WTC11 (cell line): ENCODE measurements around the gene FBXL4. TPM values are rescaled to one million over a fixed set of nuclear protein-coding genes. Genes with fewer than 3 reads are reported as not detected.
A peak's percentile ranks its signal among the peaks of the same experiment; 100 is the strongest.

Experiments
- ATAC-seq: fragments of 200-7000 bp; cut with Tn5 transposase; 2 replicates; pipeline ENCODE4 v1.10.0; 2021; ENCODE audit warnings: mild to moderate bottlenecking, moderate library complexity
- CTCF ChIA-PET: fragments of 300-600 bp; sonication (Branson Sonifier 250); formaldehyde crosslinking; loops from one replicate; lab custom pipeline; 2021; ENCODE audit warnings: antibody characterized with exemption; lab: Charles Lee
- POLR2A ChIA-PET: fragments of 350-600 bp; sonication (Branson Sonifier 250); formaldehyde crosslinking; loops from one replicate; lab custom pipeline; 2021; ENCODE audit warnings: antibody characterized with exemption; lab: Charles Lee
- DNase-seq: peaks from one replicate; pipeline ENCODE4 v3.0.0; 2021; ENCODE audit warnings: low spot score
- H3K27ac Mint-ChIP-seq: 2 replicates; pipeline ENCODE4 v1.8.0; 2021; ENCODE audit warnings: mixed read lengths
- H3K27me3 Mint-ChIP-seq: 2 replicates; pipeline ENCODE4 v1.8.0; 2021; ENCODE audit warnings: low read depth, mild to moderate bottlenecking, moderate library complexity, mixed read lengths
- H3K36me3 Mint-ChIP-seq: 2 replicates; pipeline ENCODE4 v1.8.0; 2021; ENCODE audit warnings: mixed read lengths
- H3K4me1 Mint-ChIP-seq: 2 replicates; pipeline ENCODE4 v1.8.0; 2022; ENCODE audit warnings: mixed read lengths
- H3K4me3 Mint-ChIP-seq: 2 replicates; pipeline ENCODE4 v1.8.0; 2021; ENCODE audit warnings: mild to moderate bottlenecking, moderate library complexity, mixed read lengths
- H3K9me3 Mint-ChIP-seq: 2 replicates; pipeline ENCODE4 v1.8.0; 2021; ENCODE audit warnings: mixed read lengths
- ATF1 ChIP-seq: sonication (generic); formaldehyde crosslinking; IDR thresholded peaks from 2 replicates; pipeline ENCODE4 v1.8.1; 2023; ENCODE audit warnings: mild to moderate bottlenecking, moderate library complexity, missing genetic modification reagents
- ETV6 ChIP-seq: sonication (generic); formaldehyde crosslinking; IDR thresholded peaks from 2 replicates; pipeline ENCODE4 v1.8.1; 2022; ENCODE audit warnings: mild to moderate bottlenecking, missing genetic modification reagents
- FOXK1 ChIP-seq: sonication (generic); formaldehyde crosslinking; IDR thresholded peaks from 2 replicates; pipeline ENCODE4 v1.8.0; 2022; ENCODE audit warnings: mild to moderate bottlenecking, moderate library complexity, missing genetic modification reagents
- FOXP1 ChIP-seq: sonication (generic); formaldehyde crosslinking; IDR thresholded peaks from 2 replicates; pipeline ENCODE4 v1.8.0; 2022; ENCODE audit warnings: missing genetic modification reagents, mild to moderate bottlenecking, moderate library complexity, borderline replicate concordance
- GTF2I ChIP-seq: fragments of 250-450 bp; sonication (Bioruptor Pico); conservative IDR thresholded peaks from 2 replicates; pipeline ENCODE4 v1.4.0; 2021; ENCODE audit warnings: mild to moderate bottlenecking
- JUN ChIP-seq: sonication (generic); formaldehyde crosslinking; IDR thresholded peaks from 2 replicates; pipeline ENCODE4 v1.8.0; 2023; ENCODE audit warnings: mild to moderate bottlenecking, missing genetic modification reagents
- MYBL2 ChIP-seq: sonication (generic); formaldehyde crosslinking; IDR thresholded peaks from 2 replicates; pipeline ENCODE4 v1.8.1; 2023; ENCODE audit warnings: mild to moderate bottlenecking, moderate library complexity, missing genetic modification reagents
- NFYB ChIP-seq: sonication (generic); formaldehyde crosslinking; conservative IDR thresholded peaks from 2 replicates; pipeline ENCODE4 v1.8.0; 2022; ENCODE audit warnings: low read depth, missing genetic modification reagents
- RORB ChIP-seq: fragments of 250-450 bp; sonication (Bioruptor Pico); IDR thresholded peaks from 2 replicates; pipeline ENCODE4 v1.9.0; 2021; ENCODE audit warnings: mild to moderate bottlenecking
- TEAD4 ChIP-seq: sonication (generic); formaldehyde crosslinking; IDR thresholded peaks from 2 replicates; pipeline ENCODE4 v1.8.0; 2022; ENCODE audit warnings: mild to moderate bottlenecking, missing genetic modification reagents
- ZBTB21 ChIP-seq: sonication (generic); formaldehyde crosslinking; IDR thresholded peaks from 2 replicates; pipeline ENCODE4 v1.8.1; 2023; ENCODE audit warnings: mild to moderate bottlenecking, missing genetic modification reagents, borderline replicate concordance
- ZNF219 ChIP-seq: sonication (generic); formaldehyde crosslinking; IDR thresholded peaks from 2 replicates; pipeline ENCODE4 v1.8.0; 2023; ENCODE audit warnings: missing genetic modification reagents, mild to moderate bottlenecking, borderline replicate concordance
- ZNF396 ChIP-seq: fragments of 250-450 bp; sonication (Bioruptor Pico); IDR thresholded peaks from 2 replicates; pipeline ENCODE4 v1.8.0; 2021; ENCODE audit warnings: mild to moderate bottlenecking, moderate library complexity, borderline replicate concordance
- ZNF671 ChIP-seq: fragments of 250-450 bp; sonication (Bioruptor Pico); IDR thresholded peaks from 2 replicates; pipeline ENCODE4 v1.8.0; 2021; ENCODE audit warnings: mild to moderate bottlenecking
- total RNA-seq: library from RNA; stranded (reverse); gene quantifications from 3 replicates; pipeline ENCODE4 v1.2.3, GENCODE V29; 2021
- TF ChIP-seq, protein P1 (sequence below): sonication (generic); formaldehyde crosslinking; IDR thresholded peaks from 2 replicates; pipeline ENCODE4 v1.8.1; 2023; ENCODE audit warnings: mild to moderate bottlenecking, missing genetic modification reagents
- TF ChIP-seq, protein P2 (sequence below): sonication (generic); formaldehyde crosslinking; IDR thresholded peaks from 2 replicates; pipeline ENCODE4 v1.8.0; 2022; ENCODE audit warnings: mild to moderate bottlenecking, missing genetic modification reagents
- TF ChIP-seq, protein P3 (sequence below): sonication (generic); formaldehyde crosslinking; IDR thresholded peaks from 2 replicates; pipeline ENCODE4 v1.8.0; 2023; ENCODE audit warnings: missing genetic modification reagents, mild to moderate bottlenecking, borderline replicate concordance
- TF ChIP-seq, protein P4 (sequence below): sonication (generic); formaldehyde crosslinking; IDR thresholded peaks from 2 replicates; pipeline ENCODE4 v1.8.0; 2022; ENCODE audit warnings: mild to moderate bottlenecking, missing genetic modification reagents
- TF ChIP-seq, protein P5 (sequence below): fragments of 250-450 bp; sonication (Bioruptor Pico); IDR thresholded peaks from 2 replicates; pipeline ENCODE4 v1.8.0; 2021; ENCODE audit warnings: mild to moderate bottlenecking
- TF ChIP-seq, protein P6 (sequence below): fragments of 250-450 bp; sonication (Bioruptor Pico); conservative IDR thresholded peaks from 2 replicates; pipeline ENCODE4 v1.9.0; 2021; ENCODE audit warnings: mild to moderate bottlenecking

The FBXL4 gene
- total RNA-seq, 1 experiment from 2014 or later = 10.3 TPM

DNA sequence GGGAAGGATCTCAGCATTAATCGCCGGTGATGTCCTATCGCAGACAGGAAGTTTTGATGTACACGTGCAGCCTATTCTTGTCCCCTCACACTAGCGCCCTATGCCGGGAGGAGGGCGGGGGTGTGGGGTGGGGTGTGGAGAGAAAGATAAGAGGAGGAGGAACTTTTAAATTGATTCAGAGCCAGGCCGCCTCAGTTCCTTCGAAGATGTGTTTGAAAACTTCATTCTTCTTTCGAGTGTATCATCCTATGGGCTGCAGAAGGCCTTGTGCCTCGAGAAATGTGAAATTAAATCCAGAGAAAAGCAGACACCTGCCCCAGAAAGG is 115.8 kb downstream of the FBXL4 start:
- Mint-ChIP-seq H3K27ac (no peak overlapping the region), H3K4me1 (peaks cover 59% of the 10 kb centered on the region), H3K27me3 (peaks cover 97% of the 10 kb centered on the region), H3K4me3 (peak overlapping the region; percentile 69), H3K9me3 (no peaks in the 10 kb centered on the region), H3K36me3 (no peaks in the 10 kb centered on the region)
- TF ChIP-seq ATF1 (CRISPR knock-in tag) = no peak
- TF ChIP-seq MYBL2 (CRISPR knock-in tag) = no peak
- no peak for TF ChIP-seq JUN (CRISPR knock-in tag)
- no peak for TF ChIP-seq FOXP1 (CRISPR knock-in tag)
- no peak for TF ChIP-seq ETV6 (CRISPR knock-in tag)
- TF ChIP-seq, protein P1, sequence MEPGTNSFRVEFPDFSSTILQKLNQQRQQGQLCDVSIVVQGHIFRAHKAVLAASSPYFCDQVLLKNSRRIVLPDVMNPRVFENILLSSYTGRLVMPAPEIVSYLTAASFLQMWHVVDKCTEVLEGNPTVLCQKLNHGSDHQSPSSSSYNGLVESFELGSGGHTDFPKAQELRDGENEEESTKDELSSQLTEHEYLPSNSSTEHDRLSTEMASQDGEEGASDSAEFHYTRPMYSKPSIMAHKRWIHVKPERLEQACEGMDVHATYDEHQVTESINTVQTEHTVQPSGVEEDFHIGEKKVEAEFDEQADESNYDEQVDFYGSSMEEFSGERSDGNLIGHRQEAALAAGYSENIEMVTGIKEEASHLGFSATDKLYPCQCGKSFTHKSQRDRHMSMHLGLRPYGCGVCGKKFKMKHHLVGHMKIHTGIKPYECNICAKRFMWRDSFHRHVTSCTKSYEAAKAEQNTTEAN (CRISPR knock-in tag) = no peak
- ChIA-PET CTCF (interaction anchor here (0.8 to 1.5 kb wide), 6 partner anchors 11 to 1391 kb away, joined by 3 to 6 read pairs (median 4); no protein-coding TSS in a partner anchor), POLR2A (no interaction called here)
- DNase-seq = no peak
- no peak for ATAC-seq

DNA sequence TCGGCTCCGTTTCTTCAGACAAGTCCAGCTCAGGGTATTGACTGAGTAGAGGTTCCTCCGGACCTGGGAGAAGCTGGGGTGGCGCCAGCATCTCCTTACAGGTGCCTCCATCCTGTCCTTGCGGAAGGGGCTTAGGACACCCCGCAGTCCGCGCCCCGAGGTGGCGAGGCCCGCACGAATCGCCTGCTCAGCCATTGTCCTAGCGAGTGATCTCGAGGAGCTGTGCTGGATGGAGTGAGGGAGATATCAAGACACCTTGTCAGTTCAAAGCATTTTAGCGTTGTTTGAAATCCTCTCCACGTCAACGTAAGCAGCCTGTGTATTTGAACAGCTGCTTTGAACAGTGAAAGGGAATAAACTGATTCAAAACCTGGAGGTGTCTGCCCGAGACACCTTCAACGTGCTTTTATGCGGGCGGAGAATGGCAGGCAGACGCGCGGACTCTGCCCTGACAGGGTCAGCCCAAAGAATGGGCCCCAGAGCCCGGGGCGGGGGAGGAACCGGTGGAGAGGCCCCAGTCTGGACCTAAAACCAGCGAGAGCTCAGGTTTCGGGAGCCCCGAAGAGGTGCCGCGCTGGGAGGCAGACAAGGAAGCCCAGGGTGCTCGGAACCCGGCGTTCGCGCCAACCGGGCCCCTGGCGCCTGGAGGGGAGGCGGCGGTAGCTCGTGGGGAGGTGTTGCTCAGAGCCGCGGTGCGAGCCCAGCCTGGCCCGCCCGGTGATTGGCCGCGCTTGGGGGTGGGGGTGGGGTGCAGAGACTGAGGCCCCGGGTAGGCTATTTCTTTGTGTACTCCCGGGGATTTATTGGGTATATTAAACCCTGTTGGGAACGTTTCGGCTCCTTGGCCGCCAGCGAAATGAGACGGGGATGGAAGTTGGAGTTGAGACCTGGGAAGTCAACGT is 116.4 kb downstream of the FBXL4 start:
- ATAC-seq = no peak; the same call in 1 of the 2 replicates
- Mint-ChIP-seq H3K27me3 (peaks cover 97% of the 10 kb centered on the region), H3K27ac (no peak overlapping the region), H3K4me3 (peak overlapping the region; percentile 69)
- TF ChIP-seq ZNF396 (CRISPR knock-in tag) (no peak), FOXK1 (no peak)
- TF ChIP-seq, protein P2, sequence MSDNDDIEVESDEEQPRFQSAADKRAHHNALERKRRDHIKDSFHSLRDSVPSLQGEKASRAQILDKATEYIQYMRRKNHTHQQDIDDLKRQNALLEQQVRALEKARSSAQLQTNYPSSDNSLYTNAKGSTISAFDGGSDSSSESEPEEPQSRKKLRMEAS (CRISPR knock-in tag) = no peak
- TF ChIP-seq, all 79 proteins: peak for 0
- CTCF ChIA-PET = interaction anchor here (0.8 to 1.5 kb wide), 4 partner anchors 12 to 1391 kb away, joined by 3 to 6 read pairs (median 5); no protein-coding TSS in a partner anchor
- peaks cover 60% of the 10 kb centered on the region for H3K4me1 Mint-ChIP-seq
- DNase-seq = peak; percentile 56
- no peaks in the 10 kb centered on the region for H3K36me3 Mint-ChIP-seq
- POLR2A ChIA-PET = interaction anchor here (0.7 kb wide), 2 partner anchors 173 to 1237 kb away, joined by 3 to 5 read pairs; no protein-coding TSS in a partner anchor
- H3K9me3 Mint-ChIP-seq = no peaks in the 10 kb centered on the region

DNA sequence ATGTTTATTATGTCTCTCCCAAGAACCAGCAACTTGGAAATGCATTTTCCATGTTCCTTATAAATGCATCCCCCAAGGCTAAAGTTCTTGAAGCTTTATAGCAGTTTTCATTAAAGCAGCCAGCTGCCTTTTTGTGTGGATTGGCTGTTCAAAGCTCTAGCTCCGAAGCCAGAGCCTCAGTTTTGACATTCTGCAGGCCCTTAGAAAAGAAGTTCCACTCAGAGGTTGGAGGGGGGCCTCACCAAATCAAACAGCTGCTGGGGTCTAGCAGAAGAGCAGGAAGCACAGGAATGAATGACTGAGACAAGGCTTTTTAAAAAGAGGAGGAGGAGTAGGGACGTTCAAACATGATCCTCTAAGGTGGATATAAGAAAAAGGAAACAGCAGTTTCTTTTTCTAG is 117.6 kb downstream of the FBXL4 start:
- peaks cover 97% of the 10 kb centered on the region for H3K27me3 Mint-ChIP-seq
- H3K4me1 Mint-ChIP-seq = peaks cover 66% of the 10 kb centered on the region
- ChIA-PET POLR2A (no interaction called here), CTCF (no interaction called here)
- no peaks in the 10 kb centered on the region for H3K9me3 Mint-ChIP-seq
- no peak overlapping the region for H3K27ac Mint-ChIP-seq
- DNase-seq (no peak), ATAC-seq (no peak)
- no peaks in the 10 kb centered on the region for H3K36me3 Mint-ChIP-seq
- no peak overlapping the region for H3K4me3 Mint-ChIP-seq
- no peak for TF ChIP-seq TEAD4 (CRISPR knock-in tag)
- TF ChIP-seq, protein P3, sequence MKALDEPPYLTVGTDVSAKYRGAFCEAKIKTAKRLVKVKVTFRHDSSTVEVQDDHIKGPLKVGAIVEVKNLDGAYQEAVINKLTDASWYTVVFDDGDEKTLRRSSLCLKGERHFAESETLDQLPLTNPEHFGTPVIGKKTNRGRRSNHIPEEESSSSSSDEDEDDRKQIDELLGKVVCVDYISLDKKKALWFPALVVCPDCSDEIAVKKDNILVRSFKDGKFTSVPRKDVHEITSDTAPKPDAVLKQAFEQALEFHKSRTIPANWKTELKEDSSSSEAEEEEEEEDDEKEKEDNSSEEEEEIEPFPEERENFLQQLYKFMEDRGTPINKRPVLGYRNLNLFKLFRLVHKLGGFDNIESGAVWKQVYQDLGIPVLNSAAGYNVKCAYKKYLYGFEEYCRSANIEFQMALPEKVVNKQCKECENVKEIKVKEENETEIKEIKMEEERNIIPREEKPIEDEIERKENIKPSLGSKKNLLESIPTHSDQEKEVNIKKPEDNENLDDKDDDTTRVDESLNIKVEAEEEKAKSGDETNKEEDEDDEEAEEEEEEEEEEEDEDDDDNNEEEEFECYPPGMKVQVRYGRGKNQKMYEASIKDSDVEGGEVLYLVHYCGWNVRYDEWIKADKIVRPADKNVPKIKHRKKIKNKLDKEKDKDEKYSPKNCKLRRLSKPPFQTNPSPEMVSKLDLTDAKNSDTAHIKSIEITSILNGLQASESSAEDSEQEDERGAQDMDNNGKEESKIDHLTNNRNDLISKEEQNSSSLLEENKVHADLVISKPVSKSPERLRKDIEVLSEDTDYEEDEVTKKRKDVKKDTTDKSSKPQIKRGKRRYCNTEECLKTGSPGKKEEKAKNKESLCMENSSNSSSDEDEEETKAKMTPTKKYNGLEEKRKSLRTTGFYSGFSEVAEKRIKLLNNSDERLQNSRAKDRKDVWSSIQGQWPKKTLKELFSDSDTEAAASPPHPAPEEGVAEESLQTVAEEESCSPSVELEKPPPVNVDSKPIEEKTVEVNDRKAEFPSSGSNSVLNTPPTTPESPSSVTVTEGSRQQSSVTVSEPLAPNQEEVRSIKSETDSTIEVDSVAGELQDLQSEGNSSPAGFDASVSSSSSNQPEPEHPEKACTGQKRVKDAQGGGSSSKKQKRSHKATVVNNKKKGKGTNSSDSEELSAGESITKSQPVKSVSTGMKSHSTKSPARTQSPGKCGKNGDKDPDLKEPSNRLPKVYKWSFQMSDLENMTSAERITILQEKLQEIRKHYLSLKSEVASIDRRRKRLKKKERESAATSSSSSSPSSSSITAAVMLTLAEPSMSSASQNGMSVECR (CRISPR knock-in tag) = no peak
- TF ChIP-seq, protein P4, sequence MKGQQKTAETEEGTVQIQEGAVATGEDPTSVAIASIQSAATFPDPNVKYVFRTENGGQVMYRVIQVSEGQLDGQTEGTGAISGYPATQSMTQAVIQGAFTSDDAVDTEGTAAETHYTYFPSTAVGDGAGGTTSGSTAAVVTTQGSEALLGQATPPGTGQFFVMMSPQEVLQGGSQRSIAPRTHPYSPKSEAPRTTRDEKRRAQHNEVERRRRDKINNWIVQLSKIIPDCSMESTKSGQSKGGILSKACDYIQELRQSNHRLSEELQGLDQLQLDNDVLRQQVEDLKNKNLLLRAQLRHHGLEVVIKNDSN (CRISPR knock-in tag) = no peak
- TF ChIP-seq, protein P5, sequence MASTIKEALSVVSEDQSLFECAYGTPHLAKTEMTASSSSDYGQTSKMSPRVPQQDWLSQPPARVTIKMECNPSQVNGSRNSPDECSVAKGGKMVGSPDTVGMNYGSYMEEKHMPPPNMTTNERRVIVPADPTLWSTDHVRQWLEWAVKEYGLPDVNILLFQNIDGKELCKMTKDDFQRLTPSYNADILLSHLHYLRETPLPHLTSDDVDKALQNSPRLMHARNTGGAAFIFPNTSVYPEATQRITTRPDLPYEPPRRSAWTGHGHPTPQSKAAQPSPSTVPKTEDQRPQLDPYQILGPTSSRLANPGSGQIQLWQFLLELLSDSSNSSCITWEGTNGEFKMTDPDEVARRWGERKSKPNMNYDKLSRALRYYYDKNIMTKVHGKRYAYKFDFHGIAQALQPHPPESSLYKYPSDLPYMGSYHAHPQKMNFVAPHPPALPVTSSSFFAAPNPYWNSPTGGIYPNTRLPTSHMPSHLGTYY = no peak
- no peak for TF ChIP-seq ZNF219 (CRISPR knock-in tag)
- TF ChIP-seq, protein P6, sequence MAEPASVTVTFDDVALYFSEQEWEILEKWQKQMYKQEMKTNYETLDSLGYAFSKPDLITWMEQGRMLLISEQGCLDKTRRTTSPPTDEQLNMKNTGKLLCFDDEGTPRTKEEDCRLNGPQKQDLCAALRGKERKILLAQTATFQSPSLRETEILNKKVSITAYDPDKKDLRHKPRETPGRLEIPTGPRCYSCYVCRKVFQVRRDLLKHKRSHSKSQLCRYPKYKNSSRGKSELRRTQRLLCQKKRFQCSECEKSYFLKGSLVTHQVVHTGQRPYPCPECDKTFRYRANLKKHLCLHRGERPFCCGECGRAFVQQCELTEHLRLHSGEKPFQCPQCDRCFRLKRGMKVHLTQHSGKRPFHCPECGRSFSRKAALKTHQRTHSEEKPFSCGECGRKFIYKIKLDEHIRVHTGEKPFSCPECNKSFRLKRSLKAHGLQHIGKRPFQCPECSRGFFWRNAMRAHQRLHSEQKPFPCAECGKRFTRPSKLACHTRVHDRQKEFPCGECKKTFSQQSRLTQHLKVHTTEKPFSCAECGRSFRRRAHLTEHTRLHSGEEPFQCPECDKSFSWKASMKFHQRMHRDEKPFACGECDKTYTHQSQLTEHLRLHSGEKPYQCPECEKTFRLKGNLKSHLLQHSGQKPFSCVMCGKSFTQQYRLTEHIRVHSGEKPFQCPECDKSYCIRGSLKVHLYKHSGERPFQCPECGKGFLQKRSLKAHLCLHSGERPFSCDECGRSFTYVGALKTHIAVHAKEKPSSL = no peak
- TF ChIP-seq ZNF671 (CRISPR knock-in tag) = no peak
- no peak for TF ChIP-seq FOXK1
- no peak for TF ChIP-seq ZBTB21
- no peak for TF ChIP-seq RORB (CRISPR knock-in tag)
- TF ChIP-seq MYBL2 (CRISPR knock-in tag) = no peak
- TF ChIP-seq NFYB (CRISPR knock-in tag) = no peak
- TF ChIP-seq GTF2I (CRISPR knock-in tag) = no peak
